Mucosa of descending colon (tissue), 3 donors: Measurements from ENCODE around the gene PKDCC. TPM values are rescaled to one million over a fixed set of nuclear protein-coding genes. Genes with fewer than 3 reads are reported as not detected.

Source experiments
- ATAC-seq: fragments of 200-7000 bp; cut with Tn5 transposase; one replicate; pipeline ENCODE4 v1.9.1; 2020; ENCODE audit warnings: mild to moderate bottlenecking, moderate library complexity
- DNase-seq, 3 donors: peaks; one replicate each; pipeline ENCODE4 v3.0.0-alpha.2; 2020
- H3K36me3 ChIP-seq: fragments of 200-600 bp; one replicate; pipeline ENCODE4 v1.8.0; 2021; ENCODE audit warnings: low read depth, mild to moderate bottlenecking
- H3K4me1 ChIP-seq: fragments of 200-600 bp; one replicate; pipeline ENCODE4 v1.8.0; 2021; ENCODE audit warnings: low read depth, mild to moderate bottlenecking
- H3K4me3 ChIP-seq: fragments of 200-600 bp; one replicate; pipeline ENCODE4 v1.8.0; 2021; ENCODE audit warnings: mild to moderate bottlenecking
- H3K9me3 ChIP-seq: fragments of 200-600 bp; one replicate; pipeline ENCODE4 v1.8.0; 2021; ENCODE audit warnings: mild to moderate bottlenecking
- CTCF ChIP-seq: fragments of 200-600 bp; IDR thresholded peaks from one replicate; pipeline ENCODE4 v1.8.0; 2022; ENCODE audit warnings: antibody characterized with exemption, mild to moderate bottlenecking
- intact Hi-C, 2 donors: fragments of 100-400 bp; cut with DNase I in 1 of 2; cut with micrococcal nuclease in 1 of 2; formaldehyde crosslinking; loops; one replicate each; pipeline versions ENCODE4 v1.11.0 to v1.11.1; 2022; cut with DNase I, micrococcal nuclease
- total RNA-seq, 3 donors: library from RNA; stranded (reverse); fragmentation: NEBNext Ultra II Directional in 2 of 3; extraction: Animal tissue kit (Norgen Biotek cat#: 25700) in 2 of 3; gene quantifications; one replicate each; pipeline versions ENCODE4 v1.2.1 to v1.2.4, GENCODE V29; 2021 to 2023
- donor health status: DM: no; HTN: no; CAD: no; lungs with moderate emphysema.
- donor health status: DM: no; HTN: no; CAD: no.
- donor health status: DM: no; HTN: yes; CAD: no.

The PKDCC gene
- total RNA-seq, 3 donors from 2014 or later, result 79.3 to 88.8 (median 80.7) TPM

- ATAC-seq (no peak), DNase-seq (no peak)
- no peak overlapping the region for H3K4me3 ChIP-seq
- no peaks in the 10 kb centered on the region for H3K9me3 ChIP-seq
- H3K4me1 ChIP-seq, result no peaks in the 10 kb centered on the region
- TF ChIP-seq CTCF, result no peak
- intact Hi-C loops, result no loop called here
- H3K36me3 ChIP-seq, result no peaks in the 10 kb centered on the region
Observed at GRCh38 chr2:42029171-42029570, 18.6 kb upstream of the PKDCC start.

GRCh38 chr2:42029639-42030199, 18.1 kb upstream of the PKDCC start:
- DNase-seq (peak in 1 of 3 donors; percentile 27), ATAC-seq (peak; percentile 21)
- Histone ChIP-seq H3K4me3 (no peak overlapping the region), H3K36me3 (no peaks in the 10 kb centered on the region), H3K9me3 (no peaks in the 10 kb centered on the region), H3K4me1 (no peaks in the 10 kb centered on the region)
- no peak for TF ChIP-seq CTCF
- intact Hi-C loops, result no loop called here

GRCh38 chr2:42030200-42030759, 17.5 kb upstream of the PKDCC start:
- Histone ChIP-seq H3K4me1 (no peaks in the 10 kb centered on the region), H3K9me3 (no peaks in the 10 kb centered on the region), H3K36me3 (no peaks in the 10 kb centered on the region), H3K4me3 (no peak overlapping the region)
- no peak for ATAC-seq
- intact Hi-C loops, result no loop called here
- no peak for DNase-seq
- no peak for TF ChIP-seq CTCF

GRCh38 chr2:42030829-42031228, 17.0 kb upstream of the PKDCC start:
- ATAC-seq, result no peak
- H3K36me3 ChIP-seq, result no peaks in the 10 kb centered on the region
- H3K4me1 ChIP-seq, result no peaks in the 10 kb centered on the region
- TF ChIP-seq CTCF, result no peak
- H3K4me3 ChIP-seq, result no peak overlapping the region
- intact Hi-C loops, result no loop called here
- no peaks in the 10 kb centered on the region for H3K9me3 ChIP-seq
- DNase-seq, result no peak

GRCh38 chr2:42031281-42032223, 16.3 kb upstream of the PKDCC start:
- ATAC-seq (peak; percentile 66), DNase-seq (no peak)
- H3K36me3 ChIP-seq, result no peaks in the 10 kb centered on the region
- intact Hi-C loops, result no loop called here
- no peaks in the 10 kb centered on the region for H3K9me3 ChIP-seq
- no peak for TF ChIP-seq CTCF
- no peaks in the 10 kb centered on the region for H3K4me1 ChIP-seq
- no peak overlapping the region for H3K4me3 ChIP-seq
